Brain microvascular endothelial cell (primary cell): ENCODE results near the gene NR1D1.

ENCODE experiments used
- DNase-seq: peaks from one replicate; pipeline ENCODE4 v3.0.0-alpha.2; 2020
- H3K27ac ChIP-seq: fragments of 250-450 bp; sonication (Bioruptor Pico); 2 replicates; pipeline ENCODE4 v1.5.1; 2020; ENCODE audit warnings: mild to moderate bottlenecking, moderate library complexity
- H3K27me3 ChIP-seq: fragments of 250-450 bp; sonication (Bioruptor Pico); replicated peaks from 2 replicates; pipeline ENCODE4 v1.5.1; 2020; ENCODE audit warnings: mild to moderate bottlenecking
- H3K36me3 ChIP-seq: fragments of 250-450 bp; sonication (Bioruptor Pico); replicated peaks from 2 replicates; pipeline ENCODE4 v1.5.1; 2020; ENCODE audit warnings: mild to moderate bottlenecking
- H3K4me3 ChIP-seq: 2 replicates; pipeline ENCODE4 v1.5.1; 2011; ENCODE audit warnings: low read depth, mild to moderate bottlenecking, control low read depth, low read length, moderate library complexity
- in situ Hi-C: cut with HindIII; loops from 2 replicates; pipeline ENCODE4 v1.10.0; 2017; ENCODE audit warnings: low sequenced_read_pairs, low pct_ligation_motif_present
- TF ChIP-seq, protein P1 (sequence below): IDR thresholded peaks from 2 replicates; pipeline ENCODE4 v1.5.1; 2011; ENCODE audit warnings: low read depth, mild to moderate bottlenecking, moderate library complexity, low read length, control low read depth, inconsistent platforms; ENCODE audit errors: missing control alignments

NR1D1 gene

GRCh38 chr17:40087049-40087794 is 13.2 kb downstream of the NR1D1 start:
- no peak for DNase-seq
- Histone ChIP-seq H3K36me3 (peaks cover 27% of the 10 kb centered on the region), H3K27ac (no peak overlapping the region), H3K27me3 (no peaks in the 10 kb centered on the region), H3K4me3 (no peak overlapping the region)
- in situ Hi-C loops, result no loop called here
- TF ChIP-seq, protein P1, sequence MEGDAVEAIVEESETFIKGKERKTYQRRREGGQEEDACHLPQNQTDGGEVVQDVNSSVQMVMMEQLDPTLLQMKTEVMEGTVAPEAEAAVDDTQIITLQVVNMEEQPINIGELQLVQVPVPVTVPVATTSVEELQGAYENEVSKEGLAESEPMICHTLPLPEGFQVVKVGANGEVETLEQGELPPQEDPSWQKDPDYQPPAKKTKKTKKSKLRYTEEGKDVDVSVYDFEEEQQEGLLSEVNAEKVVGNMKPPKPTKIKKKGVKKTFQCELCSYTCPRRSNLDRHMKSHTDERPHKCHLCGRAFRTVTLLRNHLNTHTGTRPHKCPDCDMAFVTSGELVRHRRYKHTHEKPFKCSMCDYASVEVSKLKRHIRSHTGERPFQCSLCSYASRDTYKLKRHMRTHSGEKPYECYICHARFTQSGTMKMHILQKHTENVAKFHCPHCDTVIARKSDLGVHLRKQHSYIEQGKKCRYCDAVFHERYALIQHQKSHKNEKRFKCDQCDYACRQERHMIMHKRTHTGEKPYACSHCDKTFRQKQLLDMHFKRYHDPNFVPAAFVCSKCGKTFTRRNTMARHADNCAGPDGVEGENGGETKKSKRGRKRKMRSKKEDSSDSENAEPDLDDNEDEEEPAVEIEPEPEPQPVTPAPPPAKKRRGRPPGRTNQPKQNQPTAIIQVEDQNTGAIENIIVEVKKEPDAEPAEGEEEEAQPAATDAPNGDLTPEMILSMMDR, result no peak

DNA sequence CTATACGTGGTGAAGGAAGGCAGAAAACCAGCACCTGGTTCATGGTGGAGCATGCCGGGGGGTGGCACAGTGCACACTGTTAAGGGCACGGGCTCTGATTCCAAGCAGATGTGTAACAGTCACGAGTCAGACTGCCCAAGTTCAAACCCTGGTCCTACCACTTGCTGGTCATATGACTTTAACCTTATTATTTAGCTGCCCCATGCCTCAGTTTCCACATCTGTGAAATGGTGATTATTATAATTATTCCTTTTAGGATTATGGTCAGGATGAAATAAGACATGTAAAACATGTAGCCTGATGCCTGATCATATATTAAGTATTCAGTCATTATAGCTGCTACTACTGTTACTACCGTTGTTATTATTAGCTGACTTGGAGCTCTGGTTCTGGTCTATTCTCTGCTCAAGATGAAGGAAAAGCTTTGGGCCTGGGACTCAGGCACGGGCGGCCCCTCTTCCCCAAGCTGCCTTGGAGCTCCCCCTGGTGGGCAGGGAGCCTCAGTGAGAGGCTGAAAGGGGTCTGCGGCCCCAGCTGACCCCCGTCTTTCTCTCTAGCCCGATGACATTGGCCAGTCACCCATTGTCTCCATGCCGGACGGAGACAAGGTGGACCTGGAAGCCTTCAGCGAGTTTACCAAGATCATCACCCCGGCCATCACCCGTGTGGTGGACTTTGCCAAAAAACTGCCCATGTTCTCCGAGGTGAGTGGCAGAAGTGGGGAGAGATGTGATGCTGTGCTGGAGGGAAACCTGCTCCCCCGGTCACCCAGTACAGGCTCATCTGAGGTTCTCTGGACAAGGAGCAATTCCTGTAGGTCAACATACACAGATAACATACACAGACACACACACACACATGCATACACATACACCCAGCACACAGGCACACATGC is 14.0 kb downstream of the NR1D1 start:
- Histone ChIP-seq H3K36me3 (peaks cover 27% of the 10 kb centered on the region), H3K4me3 (no peak overlapping the region), H3K27me3 (no peaks in the 10 kb centered on the region), H3K27ac (no peak overlapping the region)
- in situ Hi-C loops, result no loop called here
- DNase-seq, result no peak
- TF ChIP-seq, protein P1, result peak; percentile 87

DNA sequence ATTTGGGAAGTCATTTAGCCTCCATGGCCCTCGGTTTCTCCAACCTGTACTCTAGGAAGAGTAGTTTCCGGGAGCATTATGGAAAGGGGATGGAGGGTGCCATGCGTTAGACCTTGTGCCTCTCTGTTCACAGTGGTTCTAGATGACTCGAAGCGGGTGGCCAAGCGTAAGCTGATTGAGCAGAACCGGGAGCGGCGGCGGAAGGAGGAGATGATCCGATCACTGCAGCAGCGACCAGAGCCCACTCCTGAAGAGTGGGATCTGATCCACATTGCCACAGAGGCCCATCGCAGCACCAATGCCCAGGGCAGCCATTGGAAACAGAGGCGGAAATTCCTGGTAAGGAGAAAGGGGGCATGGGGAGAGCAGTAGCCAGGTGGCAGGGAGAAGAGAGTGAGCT is 15.9 kb downstream of the NR1D1 start:
- Histone ChIP-seq H3K4me3 (no peak overlapping the region), H3K27ac (no peak overlapping the region), H3K36me3 (peaks cover 21% of the 10 kb centered on the region), H3K27me3 (no peaks in the 10 kb centered on the region)
- TF ChIP-seq, protein P1, result no peak
- in situ Hi-C loops, result no loop called here
- no peak for DNase-seq

DNA sequence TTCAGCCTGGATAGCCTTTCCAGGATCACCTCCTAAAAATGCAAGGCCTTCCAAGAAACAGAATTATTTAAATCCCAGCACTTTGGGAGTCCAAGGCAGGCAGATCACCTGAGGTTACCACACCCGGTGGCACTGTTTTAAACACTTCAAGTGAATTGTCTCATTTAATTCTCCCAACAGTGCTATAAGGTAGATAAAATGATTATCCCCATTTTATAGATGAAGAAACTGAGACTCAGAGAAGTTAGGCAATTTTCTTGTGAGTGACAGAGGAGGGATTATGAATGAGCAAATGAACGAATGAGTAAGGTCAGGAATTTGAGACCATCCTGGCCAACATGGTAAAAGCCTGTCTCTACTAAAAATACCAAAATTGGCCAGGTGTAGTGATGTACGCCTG is 20.8 kb downstream of the NR1D1 start:
- in situ Hi-C loops, result no loop called here
- Histone ChIP-seq H3K36me3 (peaks cover 4% of the 10 kb centered on the region), H3K27me3 (no peaks in the 10 kb centered on the region), H3K4me3 (no peak overlapping the region), H3K27ac (no peak overlapping the region)
- no peak for DNase-seq
- TF ChIP-seq, protein P1, result no peak

- Histone ChIP-seq H3K27me3 (no peaks in the 10 kb centered on the region), H3K36me3 (peaks cover 4% of the 10 kb centered on the region), H3K4me3 (no peak overlapping the region), H3K27ac (no peak overlapping the region)
- TF ChIP-seq, protein P1, result no peak
- in situ Hi-C loops, result no loop called here
- no peak for DNase-seq
These were observed 23.8 kb downstream of the NR1D1 start for GRCh38 chr17:40076591-40076990.
